ENCODE results near the gene ABCD4.
"Not testable (repeated sequence)": the region's sequence is repeated elsewhere in the genome, so short reads cannot be mapped to it uniquely, and the experiment has no call there.

The ABCD4 gene

DNA sequence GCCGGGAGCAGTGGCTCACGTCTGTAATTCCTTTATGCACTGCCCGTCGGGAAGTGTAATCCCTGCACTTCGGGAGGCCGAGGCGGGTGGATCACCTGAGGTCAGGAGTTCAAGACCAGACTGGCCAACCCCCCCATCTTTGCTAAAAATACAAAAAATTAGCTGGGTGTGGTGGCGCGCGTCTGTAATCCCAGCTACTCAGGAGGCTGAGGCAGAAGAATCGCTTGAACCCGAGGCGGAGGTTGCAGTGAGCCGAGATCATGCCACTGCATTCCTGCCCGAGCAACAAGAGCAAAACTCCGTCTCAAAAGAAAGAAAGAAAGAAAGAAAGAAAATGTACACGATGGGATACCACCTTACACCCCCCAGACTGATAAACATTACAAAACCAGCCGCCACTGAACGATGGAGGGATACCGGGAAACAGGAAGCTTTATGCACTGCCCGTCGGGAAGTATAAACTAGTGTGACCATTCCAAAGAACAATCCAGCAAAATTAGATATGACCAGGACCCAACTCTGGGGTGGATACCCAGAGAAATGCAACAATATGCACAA lies 1.1 kb downstream of the ABCD4 start:
- DNase-seq, result no peak

DNA sequence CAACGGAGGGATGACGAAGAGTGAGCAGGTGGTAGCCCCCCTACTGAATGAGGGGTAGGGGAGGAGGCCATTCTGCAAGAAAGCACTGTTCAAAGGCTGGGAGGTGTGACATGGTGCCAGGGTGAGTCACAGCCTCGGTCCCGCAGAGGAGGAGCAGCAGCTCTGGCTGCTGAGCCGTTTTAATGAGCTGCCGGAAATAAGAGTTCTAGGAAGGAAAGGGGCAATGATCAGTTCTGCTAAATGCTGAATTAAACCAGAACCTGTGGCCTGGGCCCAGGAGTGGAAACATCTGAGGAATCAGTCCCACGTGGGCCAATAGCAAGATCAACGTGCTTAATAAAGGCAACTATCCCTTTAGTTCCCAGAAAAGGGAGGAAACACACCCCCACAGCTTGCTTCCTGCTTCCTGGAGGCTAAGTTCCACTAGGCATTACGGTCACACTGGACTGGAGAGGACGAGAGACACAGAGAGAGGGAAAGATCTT lies 3.6 kb downstream of the ABCD4 start:
- DNase-seq, result no peak

DNA sequence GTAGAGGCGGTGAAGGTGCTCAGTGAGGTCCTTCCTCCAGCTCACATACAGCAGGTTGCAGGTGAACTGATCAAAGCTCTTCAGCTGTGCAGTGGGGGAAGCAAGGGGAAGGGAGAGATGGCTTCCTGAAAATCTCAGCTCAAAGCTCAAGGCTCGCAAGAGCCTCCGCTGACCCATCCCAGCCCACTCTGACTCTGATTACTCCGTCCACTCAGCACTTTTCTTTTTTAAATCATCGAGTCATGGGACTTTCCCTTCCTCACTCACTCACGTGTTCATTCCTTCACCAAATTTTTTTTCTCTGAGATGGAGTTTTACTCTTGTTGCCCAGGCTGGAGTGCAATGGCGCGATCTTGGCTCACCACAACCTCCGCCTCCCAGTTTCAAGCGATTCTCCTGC lies 4.7 kb downstream of the ABCD4 start:
- DNase-seq, result no peak

DNA sequence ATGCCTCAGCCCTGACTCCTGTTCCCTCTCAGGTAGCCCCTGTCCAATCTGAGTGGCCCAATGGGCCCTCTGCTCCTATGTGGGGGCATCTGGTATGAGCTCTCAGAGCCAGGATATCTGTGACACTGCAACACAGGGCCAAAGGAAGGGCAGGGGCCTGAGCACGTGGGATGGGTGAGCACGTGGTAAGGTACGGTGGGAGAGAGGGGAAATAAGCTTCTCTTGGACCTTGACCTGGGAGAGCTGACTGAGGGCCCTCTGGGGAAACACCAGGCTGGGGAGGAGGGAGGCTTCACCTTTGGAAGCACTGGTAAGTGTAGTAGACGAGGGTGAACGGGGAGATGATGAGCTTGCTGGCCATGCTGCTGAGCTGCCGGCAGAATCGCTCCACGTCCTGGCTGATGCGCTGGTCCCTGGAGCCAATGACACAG lies 6.7 kb downstream of the ABCD4 start:
- DNase-seq, result no peak

DNA sequence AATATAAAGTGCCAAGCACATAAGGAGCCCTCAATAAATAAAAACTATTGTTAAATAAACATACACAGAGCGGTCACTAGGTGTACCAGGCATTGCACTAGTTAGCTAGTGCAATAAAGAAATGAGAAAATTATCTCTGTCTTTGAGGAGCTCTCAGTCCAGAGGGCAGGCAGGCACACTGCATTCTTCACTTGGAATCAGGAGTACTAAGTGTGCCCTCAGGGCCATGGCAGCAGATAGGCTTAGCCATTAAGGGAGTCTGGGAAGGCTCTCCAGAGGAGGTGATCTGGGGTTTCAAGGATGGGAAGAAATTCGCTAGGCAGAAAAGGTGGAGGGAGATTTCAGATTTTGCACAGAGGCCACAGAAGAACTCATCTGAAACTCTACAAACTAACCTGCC lies 9.1 kb downstream of the ABCD4 start:
- no peak for DNase-seq

DNA sequence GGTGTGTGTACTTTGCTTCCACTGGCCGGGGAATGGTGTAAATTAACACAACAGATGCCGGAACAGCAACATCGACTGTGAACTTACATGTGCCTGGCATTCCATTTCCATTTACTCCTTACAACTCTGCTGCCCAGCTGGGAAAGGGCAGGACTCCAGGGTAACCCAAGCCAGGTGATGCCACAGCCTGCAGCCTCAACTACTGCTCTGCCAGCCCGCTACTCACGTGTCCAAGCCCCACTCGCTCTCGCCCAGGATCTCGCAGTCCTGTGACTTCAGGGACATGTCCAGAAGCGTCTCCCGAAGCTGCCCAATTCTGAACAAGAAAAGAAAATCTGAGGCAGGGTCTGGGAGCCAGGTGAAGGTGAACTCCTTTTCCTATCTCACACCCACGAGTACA lies 10.7 kb downstream of the ABCD4 start:
- DNase-seq, result no peak

DNA sequence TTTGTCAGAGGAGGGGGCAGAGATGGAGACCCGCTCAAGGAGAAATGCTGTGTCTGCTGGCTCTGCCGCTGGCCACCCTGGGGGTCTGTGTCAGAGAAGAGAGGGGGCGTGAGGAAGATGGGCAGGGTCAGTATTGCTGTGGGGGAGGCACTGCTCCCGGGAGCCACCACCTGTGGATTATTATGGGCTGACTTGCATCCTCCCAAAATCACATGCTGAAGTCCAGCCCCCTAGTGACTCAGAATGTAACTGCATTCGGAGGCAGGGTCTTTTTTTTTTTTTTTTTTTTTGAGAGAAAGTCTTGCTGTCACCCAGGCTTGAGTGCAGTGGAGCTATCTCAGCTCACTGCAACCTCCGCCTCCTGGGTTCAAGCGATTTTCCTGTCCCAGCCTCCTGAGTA lies 12.3 kb downstream of the ABCD4 start:
- DNase-seq, result peak; percentile 29

DNA sequence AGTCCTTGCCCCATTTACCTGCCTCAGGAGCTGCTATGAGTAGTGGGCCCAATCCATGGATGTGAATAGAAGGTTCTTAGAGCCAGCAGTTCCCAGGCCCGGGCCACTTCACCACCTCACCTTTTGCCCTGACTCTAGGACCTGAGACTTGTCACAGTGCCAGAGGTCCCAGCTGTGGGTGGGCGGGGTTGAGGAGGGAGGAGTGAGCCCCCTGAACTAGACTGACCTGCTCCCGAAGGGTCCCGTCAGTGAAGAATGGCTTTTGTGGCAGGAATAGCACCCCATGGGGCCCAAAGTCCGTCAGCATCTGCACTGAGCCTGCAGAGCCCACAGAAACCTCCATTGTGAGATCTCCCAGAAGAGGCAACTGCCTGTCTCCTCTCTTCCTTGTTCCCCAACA lies 12.9 kb downstream of the ABCD4 start:
- no peak for DNase-seq

DNA sequence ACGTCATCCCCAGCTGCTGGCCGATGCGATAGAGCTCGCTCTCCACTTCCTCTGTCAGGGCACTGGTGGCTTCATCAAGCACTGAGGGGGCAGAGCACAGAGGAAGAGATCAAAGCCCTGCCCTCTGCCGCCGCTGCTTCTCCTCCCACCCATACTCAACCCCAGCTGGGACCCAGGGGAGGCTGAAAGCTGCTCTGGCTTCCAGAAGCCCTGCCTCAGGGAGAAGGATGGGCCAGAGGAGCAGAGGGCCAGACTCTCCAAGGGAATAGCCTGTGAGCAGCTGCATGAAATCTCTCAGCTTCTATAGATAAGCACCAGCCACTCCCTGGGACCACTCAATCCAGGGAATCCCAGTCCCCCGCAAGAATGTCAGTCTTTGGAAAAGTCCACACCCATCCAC lies 16.0 kb downstream of the ABCD4 start:
- no peak for DNase-seq

DNA sequence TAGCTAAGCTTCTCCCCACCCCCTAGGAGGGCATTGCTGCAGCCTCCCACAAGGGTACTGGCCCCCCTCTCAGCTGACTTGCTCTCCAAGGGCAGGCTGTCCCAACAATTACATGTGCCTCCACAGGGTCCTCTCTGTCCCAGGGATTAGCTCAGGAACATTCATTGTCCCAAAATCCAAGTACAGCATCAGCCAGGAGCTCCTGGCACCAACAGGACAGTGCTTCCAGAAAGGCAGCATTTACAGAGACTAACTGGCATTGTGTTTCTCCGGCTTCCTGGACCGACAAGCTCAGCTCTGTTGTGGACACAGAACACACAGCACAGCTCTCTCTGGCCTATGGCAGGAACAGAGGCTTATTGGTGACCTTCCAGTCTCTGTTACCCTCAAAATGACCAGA lies 21.7 kb downstream of the ABCD4 start:
- DNase-seq, result no peak

DNA sequence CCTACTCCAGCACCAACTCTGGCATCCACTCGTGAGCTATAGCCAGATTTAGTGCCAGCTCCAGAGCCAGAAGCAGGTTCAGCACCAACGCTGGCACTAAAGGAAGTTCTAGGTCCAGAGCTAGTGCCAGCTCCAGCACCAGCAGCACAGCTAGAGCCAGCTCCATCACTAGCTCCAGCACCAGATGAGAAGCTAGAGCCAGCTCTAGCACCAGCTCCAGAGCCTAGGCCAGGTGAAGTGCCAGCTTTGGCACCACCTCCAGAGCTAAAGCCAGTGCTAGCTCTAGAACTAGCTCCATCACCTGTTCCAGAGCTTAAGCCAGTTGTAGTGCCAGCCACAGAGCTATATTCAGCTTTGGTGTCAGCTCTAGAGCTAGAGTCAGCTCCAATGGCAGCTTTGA lies 24.7 kb downstream of the ABCD4 start:
- no peak for DNase-seq

DNA sequence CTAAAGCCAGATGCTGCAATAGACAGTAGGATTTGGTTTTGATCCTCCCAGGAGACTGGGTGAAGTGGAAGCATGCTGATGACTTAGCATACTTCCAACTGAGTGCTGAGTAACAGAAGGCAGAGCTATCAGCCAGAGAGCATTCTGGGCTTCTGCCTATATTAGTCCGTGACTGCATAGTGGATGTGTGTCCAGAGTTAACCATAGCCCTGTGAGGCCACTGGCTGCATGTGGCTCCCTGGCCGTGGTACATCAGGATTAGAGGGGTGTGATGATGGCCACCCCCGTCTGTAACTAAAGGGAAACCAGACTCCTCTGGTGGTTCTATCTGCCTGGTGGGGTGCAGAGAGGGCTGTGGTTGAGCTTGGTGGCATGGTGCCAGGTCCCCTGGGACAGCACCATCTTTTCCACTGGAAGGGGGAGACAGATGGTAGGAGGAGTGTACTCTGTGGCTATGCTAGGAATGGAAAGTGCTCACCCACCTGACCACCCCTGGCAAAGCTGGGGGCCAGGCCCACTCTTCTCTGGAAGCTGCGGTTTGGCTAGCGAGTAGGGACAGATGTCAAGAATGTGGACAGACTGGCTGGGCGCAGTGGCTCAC lies 27.4 kb downstream of the ABCD4 start:
- DNase-seq, result no peak

DNA sequence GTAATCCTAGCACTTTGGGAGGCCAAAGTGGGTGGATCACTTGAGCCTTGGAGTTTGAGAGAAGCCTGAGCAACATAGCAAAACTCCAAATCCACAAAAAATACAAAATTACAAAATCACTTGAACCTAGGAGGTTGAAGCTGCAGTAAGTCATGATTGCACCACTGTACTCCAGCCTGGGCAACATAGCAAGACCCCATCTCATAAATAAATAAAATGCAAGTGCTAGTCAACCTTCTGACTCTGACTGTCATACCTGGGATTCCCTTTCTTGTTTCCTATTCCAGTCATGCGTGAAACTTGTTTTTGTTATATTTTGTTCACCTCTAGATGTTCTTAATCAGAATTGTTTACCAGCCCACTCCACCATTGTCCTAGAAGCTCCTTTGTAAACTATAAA lies 31.4 kb downstream of the ABCD4 start:
- no peak for DNase-seq

DNA sequence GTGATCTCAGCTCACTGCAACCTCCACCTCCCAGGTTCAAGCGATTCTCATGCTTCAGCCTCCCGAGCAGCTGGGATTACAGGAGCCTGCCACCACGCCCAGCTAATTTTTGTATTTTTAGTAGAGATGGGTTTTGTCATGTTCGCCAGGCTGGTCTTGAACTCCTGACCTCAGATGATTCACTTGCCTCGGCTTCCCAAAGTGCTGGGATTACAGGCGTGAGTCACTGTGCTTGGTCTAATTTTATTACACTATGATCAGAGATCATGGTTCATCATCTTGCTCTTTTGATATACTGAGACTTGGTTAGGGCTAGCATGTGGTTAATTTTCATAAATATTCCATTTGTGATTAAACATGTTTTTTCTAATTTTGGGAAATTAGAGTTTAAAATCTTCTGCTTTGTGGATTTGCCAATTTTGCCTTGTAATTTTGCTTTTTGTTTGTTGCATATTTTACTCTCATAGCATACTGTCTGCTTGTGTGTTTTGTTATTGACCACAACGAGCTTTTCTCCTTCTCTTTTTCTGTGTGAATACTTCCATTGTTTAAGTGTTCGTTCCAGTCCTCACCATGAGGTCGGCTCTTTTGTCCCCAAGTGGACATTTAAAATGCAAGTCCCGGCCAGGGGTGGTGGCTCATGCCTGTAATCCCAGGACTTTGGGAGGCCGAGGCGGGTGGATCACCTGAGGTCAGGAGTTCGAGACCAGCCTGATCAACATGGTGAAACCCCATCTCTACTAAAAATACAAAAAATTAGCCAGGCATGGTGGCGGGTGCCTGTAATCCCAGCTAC lies 32.2 kb downstream of the ABCD4 start:
- not testable (repeated sequence) for DNase-seq

DNA sequence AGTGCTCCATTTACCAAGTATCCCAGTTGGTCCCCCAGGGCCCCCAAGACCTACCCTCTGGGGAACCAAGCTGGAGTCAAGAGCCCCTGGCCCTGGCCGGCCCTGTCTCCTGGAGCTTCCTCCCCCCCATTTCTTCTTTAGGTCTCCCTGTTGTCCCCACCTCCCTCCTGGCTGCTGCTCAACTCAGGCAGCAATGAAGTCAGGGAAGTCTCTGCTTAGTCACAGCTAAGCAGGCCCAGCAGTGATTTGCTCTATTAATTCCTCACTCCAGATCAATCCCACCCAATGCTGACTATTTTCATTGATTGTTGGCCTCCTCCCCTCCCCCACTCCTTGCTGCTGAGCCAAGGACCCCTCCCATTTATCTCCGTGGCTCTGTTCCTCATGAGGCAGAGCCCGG lies 35.1 kb downstream of the ABCD4 start:
- no peak for DNase-seq

DNA sequence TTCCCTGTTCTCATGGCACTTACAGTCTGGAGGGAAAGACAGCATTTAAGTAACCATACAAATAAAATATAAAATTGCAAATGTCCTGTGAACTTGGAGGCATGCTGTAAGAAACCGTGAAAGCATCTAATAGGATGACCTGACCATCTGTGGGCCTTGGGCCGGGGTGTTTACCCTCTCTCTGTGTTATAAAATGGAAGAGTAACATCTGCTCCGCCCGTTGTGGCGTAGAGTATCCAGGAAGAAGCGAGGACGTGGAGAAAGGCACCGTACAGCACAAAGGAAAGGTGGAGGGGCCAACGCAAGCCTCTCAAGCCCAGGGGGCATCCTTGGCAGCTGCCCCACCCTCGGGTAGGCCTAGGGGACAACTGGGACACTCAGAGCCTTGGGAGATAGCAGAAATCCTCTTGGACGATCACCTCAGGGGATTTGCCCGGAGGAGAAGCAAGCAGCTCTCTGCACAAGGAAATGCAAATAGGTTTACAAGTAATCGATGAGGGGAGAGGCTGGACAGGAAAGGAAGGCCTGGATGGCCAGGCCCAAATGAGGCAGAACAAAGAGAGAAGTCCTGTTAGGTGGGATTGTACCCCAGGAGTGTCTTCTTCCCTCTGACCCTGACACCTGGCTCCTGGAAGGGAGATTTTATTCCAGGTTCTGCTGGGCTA lies 37.3 kb downstream of the ABCD4 start:
- no peak for DNase-seq

DNA sequence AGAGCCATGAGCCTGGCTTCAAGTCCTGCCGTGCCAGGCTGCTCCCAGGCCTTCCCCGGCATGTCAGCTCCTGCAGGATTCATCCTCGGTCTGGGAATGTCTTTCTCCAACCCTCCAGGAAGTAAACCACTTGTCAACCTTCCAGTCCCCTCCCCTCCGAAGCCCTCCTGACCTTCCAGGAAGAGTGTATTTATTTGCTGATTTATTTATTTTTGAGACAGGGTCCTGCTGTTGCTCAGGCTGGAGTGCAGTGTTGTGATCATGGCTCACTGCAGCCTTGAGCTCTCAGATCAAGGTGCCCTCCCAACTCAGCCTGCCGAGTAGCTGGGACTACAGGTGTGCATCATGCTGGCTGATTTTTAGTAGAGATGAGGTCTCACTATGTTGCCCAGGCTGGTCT lies 38.8 kb downstream of the ABCD4 start:
- no peak for DNase-seq

DNA sequence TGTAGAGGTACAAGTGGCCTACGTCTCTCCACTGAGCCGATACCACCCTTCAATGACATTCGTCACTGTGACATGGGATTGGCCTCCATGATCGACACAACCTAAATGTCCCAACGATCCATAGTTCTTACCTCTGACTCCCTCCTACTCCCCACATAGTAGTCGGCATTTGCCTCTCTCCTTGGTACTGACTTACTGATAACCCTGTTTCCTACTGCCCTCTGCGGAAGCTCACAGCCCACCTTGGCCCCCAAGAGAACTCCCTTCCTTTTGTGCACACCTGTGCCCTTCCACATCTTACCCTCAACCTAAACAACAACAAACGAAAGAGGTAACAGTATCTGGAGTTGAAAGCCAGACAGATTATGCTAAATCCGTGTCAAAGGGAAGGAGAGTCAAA lies 39.6 kb downstream of the ABCD4 start:
- no peak for DNase-seq

DNA sequence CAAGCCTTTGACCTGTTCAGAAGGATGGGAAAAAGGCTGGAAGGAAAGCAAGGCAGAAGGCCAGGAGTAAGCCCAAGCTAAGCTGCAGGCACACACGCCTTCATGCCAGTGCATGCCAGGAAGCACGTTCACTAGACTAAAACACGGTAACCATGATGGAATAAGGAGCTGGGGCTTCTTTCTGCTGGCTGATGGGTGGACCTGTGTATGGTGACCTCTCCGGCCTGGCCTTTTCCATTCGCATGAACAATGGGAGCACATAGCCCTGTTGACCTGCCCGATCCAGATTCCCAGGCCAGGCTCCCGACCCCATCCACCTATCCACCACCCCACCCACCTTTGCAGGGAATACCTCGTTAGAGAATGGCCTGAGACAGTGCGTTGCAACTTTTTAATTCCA lies 40.7 kb downstream of the ABCD4 start:
- DNase-seq, result no peak

DNA sequence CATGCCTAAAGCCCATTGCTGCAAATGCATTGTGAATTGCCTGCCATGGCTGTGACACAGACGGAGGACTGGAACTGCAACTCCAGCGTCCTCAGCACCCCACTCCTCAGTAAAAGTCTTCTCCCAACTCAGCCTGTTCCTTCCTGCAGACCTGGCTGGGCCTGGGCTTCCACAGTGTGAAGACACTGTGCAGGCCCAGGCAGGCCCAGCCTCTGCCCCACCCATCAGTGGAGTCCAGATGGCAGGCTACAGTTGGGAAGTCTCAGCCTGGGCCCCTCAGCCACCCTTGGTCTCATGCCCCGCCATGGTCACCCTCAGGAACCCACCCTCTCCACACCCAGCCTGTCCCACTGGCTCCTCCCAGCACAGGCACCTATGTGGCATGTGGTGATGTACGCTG lies 41.4 kb downstream of the ABCD4 start:
- no peak for DNase-seq

DNA sequence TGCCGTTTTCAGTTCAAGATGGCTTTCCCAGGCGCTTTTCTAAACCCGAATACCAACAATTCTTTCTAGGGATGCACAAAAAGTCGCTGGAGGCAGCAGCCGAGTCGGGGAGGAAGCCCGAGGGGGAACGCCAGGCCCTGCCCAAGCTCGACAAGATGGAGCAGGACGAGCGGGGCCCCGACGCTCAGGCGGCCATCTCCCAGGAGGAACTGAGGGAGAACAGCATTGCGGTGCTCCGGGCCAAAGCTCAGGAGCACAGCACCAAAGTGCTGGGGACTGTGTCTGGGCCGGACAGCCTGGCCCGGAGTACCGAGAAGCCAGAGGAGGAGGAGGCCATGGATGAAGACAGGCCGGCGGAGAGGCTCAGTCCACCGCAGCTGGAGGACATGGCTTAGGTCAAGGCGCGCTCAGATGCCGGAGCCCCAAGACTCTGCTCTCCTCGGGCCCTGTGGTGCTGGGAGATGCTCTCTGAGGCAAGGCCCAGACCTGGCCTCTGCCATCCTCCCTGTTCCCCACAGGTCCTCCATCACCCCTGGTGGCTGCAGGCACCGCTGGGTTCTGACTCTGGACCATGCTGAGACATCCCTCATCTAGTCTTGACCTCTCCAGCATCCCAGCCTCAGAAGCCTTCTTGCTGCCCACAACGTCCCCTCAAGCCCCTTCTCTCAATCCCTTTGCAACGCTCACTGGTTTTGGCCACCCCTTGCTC lies 42.1 kb downstream of the ABCD4 start:
- DNase-seq, result no peak

DNA sequence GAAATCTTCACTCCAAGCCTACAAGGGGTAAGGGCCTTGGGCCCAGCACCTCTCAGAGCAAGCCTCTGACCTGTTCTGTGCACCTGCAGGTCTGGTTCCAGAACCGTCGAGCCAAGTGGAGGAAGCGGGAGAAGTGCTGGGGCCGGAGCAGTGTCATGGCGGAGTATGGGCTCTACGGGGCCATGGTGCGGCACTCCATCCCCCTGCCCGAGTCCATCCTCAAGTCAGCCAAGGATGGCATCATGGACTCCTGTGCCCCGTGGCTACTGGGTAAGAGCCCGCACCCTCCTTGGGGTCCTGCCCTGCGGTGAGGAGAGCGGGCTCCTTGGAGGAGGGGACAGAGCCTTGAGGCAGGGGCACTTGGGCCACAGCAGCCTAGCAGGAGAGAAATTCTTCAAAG lies 43.2 kb downstream of the ABCD4 start:
- DNase-seq, result no peak

DNA sequence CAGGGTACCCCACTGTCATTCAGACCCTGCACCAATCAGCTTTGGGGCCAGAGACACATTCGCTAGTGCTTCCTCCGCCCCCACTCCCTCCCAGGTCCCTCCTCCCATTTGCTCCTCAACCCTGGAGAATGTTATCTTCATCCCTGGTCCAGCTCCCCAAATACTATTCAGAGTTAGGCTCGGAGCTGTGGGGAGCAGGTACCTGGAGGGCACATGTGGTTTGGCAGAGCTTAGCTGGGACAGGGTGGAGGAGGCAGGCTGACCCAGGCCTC lies 44.0 kb downstream of the ABCD4 start:
- no peak for DNase-seq
